K562 (cell line): ENCODE measurements around the gene KRTAP2-3. TPM values are rescaled to one million over a fixed set of nuclear protein-coding genes. Genes with fewer than 3 reads are reported as not detected.

Source experiments
- ATAC-seq: fragments of 200-7000 bp; cut with Tn5 transposase; 3 replicates; pipeline ENCODE4 v1.9.1; 2020; ENCODE audit warnings: moderate library complexity
- BruUV-seq: library from RNA; stranded (reverse); fragments of 400-500 nt; replicated peaks from 2 replicates; lab custom pipeline; 2021; lab: Mats Ljungman, UMichigan
- CTCF ChIA-PET: fragments of 300-600 bp; formaldehyde crosslinking; extraction: SDS; loops from one replicate; lab custom pipeline; 2021; ENCODE audit warnings: low intra/inter-chr PET ratio; lab: Yijun Ruan, JAX
- POLR2A ChIA-PET: fragments of 300-600, 350-650 bp; sonication (Branson Sonifier 250); formaldehyde crosslinking; extraction: SDS; loops from one replicate; lab custom pipeline; 2021; ENCODE audit warnings: antibody characterized with exemption, inconsistent platforms; lab: Yijun Ruan, JAX
- DNase-seq, 4 experiments: peaks; one replicate each; pipeline versions ENCODE4 v3.0.0 to v3.0.0-alpha.2; 2011 to 2018; ENCODE audit warnings: low spot score in 3 of 4, mixed read lengths in 3 of 4; ENCODE audit errors: extremely low read depth in 1 of 4
- FAIRE-seq: peaks from 2 replicates; lab custom pipeline; 2011; peaks lifted over from hg19 to GRCh38; lab: Jason Lieb, UNC
- H2AFZ ChIP-seq: 2 replicates; pipeline ENCODE4 v1.6.0; 2011; ENCODE audit warnings: low read depth, low read length, control low read depth, inconsistent platforms
- H3K27ac ChIP-seq: fragments of 200-600 bp; 3 replicates; pipeline ENCODE4 v1.8.0; 2011; ENCODE audit warnings: low read depth, mild to moderate bottlenecking, control low read depth, inconsistent platforms, low read length, moderate library complexity, mixed read lengths; ENCODE audit errors: extremely low read depth
- H3K27me3 ChIP-seq, 2 experiments: fragments of 300-600 bp in 1 of 2; 2 replicates in 1 of 2; 3 replicates in 1 of 2; pipeline versions ENCODE4 v1.6.0 to v1.8.0; 2011; ENCODE audit warnings: inconsistent platforms in 2 of 2, low read length in 2 of 2, mild to moderate bottlenecking in 1 of 2, mixed read lengths in 1 of 2, moderate library complexity in 1 of 2; ENCODE audit not compliant: control insufficient read depth in 2 of 2, insufficient read depth in 2 of 2
- H3K36me3 ChIP-seq: fragments of 300-600 bp; 3 replicates; pipeline ENCODE4 v1.8.0; 2011; ENCODE audit warnings: mild to moderate bottlenecking, low read length, inconsistent platforms; ENCODE audit not compliant: control insufficient read depth, insufficient read depth
- H3K4me1 ChIP-seq, 2 experiments: fragments of 200-600 bp in 1 of 2; replicated peaks in 1 of 2; 2 replicates in 1 of 2; 3 replicates in 1 of 2; pipeline versions ENCODE4 v1.5.1 to v1.8.0; 2011; ENCODE audit warnings: inconsistent platforms in 2 of 2, low read length in 2 of 2, mild to moderate bottlenecking in 1 of 2, mixed read lengths in 1 of 2, moderate library complexity in 1 of 2; ENCODE audit not compliant: control insufficient read depth in 2 of 2, insufficient read depth in 2 of 2
- H3K4me2 ChIP-seq: 2 replicates; pipeline ENCODE4 v1.6.1; 2011; ENCODE audit warnings: low read length, control low read depth, inconsistent platforms, mixed read lengths; ENCODE audit not compliant: insufficient read depth
- H3K4me3 ChIP-seq: fragments of 200-600 bp; sonication (generic), shearing (Covaris generic); 2 replicates; pipeline ENCODE4 v1.5.1; 2016; ENCODE audit warnings: control low read depth, inconsistent platforms
- H3K79me2 ChIP-seq: fragments of 200-600 bp; 3 replicates; pipeline ENCODE4 v1.8.0; 2011; ENCODE audit warnings: low read length, inconsistent platforms; ENCODE audit not compliant: control insufficient read depth, insufficient read depth
- H3K9ac ChIP-seq, 2 experiments: 2 replicates each; pipeline versions ENCODE4 v1.6.0 to v1.6.1; 2011; ENCODE audit warnings: low read depth in 2 of 2, low read length in 2 of 2, control low read depth in 1 of 2, inconsistent platforms in 1 of 2, mild to moderate bottlenecking in 1 of 2, mixed read lengths in 1 of 2; ENCODE audit not compliant: insufficient read depth in 1 of 2
- H3K9me1 ChIP-seq: one replicate; pipeline ENCODE4 v1.6.0; 2011; ENCODE audit warnings: inconsistent platforms, mild to moderate bottlenecking, low read length, moderate library complexity; ENCODE audit not compliant: control insufficient read depth, insufficient read depth
- H3K9me3 ChIP-seq: replicated peaks from 2 replicates; pipeline ENCODE4 v1.5.1; 2011; ENCODE audit warnings: low read depth, low read length, inconsistent platforms; ENCODE audit not compliant: control insufficient read depth, insufficient read depth
- H4K20me1 ChIP-seq: replicated peaks from 2 replicates; pipeline ENCODE4 v1.6.1; 2011; ENCODE audit warnings: low read length, inconsistent platforms, mixed read lengths; ENCODE audit not compliant: control insufficient read depth, insufficient read depth
- CBX8 ChIP-seq: fragments of 200-600 bp; sonication (generic); IDR thresholded peaks from 2 replicates; pipeline ENCODE4 v1.6.1; 2012; ENCODE audit warnings: borderline replicate concordance, mixed run types, low read depth, mild to moderate bottlenecking, moderate library complexity, mixed read lengths, low read length, control low read depth, inconsistent platforms; ENCODE audit not compliant: poor library complexity, severe bottlenecking; ENCODE audit errors: extremely low read depth
- CCAR2 ChIP-seq: fragments of 200-400 bp; formaldehyde crosslinking; IDR thresholded peaks from 2 replicates; pipeline ENCODE4 v1.6.1; 2017; ENCODE audit warnings: mild to moderate bottlenecking, low read depth, low read length
- HOXB6 ChIP-seq: fragments of 250-450 bp; sonication (Bioruptor Pico); IDR thresholded peaks from 2 replicates; pipeline ENCODE4 v1.5.1; 2022; ENCODE audit warnings: mild to moderate bottlenecking, borderline replicate concordance
- NBN ChIP-seq: fragments of 450-650 bp; IDR thresholded peaks from 2 replicates; pipeline ENCODE4 v1.6.1; 2016; ENCODE audit warnings: low read depth, mild to moderate bottlenecking
- STAG1 ChIP-seq: sonication (generic); formaldehyde crosslinking; IDR thresholded peaks from 2 replicates; pipeline ENCODE4 v1.5.0; 2020; ENCODE audit warnings: missing genetic modification reagents, borderline replicate concordance
- ZNF584 ChIP-seq: fragments of 200-800 bp; sonication (Bioruptor generic); IDR thresholded peaks from 2 replicates; pipeline ENCODE4 v1.6.1; 2016; ENCODE audit warnings: low read depth, mild to moderate bottlenecking, missing genetic modification characterization, missing compliant biosample characterization
- WGBS: fragments of 100-300 bp; shearing (Covaris generic); methylation state at CpG from one replicate; pipeline ENCODE4 v1.1.6; 2016; ENCODE audit warnings: low coverage, mixed read lengths; ENCODE audit not compliant: insufficient coverage; ENCODE audit errors: missing lambda C conversion rate; 5-methylcytosine and 5-hydroxymethylcytosine counted together
- in situ Hi-C: fragments of 300-500 bp; cut with MboI; formaldehyde crosslinking; loops from 4 replicates; pipeline ENCODE4 v1.15.0; 2018; ENCODE audit warnings: inconsistent platforms, mixed read lengths
- intact Hi-C: fragments of 100-400 bp; cut with micrococcal nuclease; formaldehyde crosslinking; loops from 2 replicates; pipeline ENCODE4 v1.14.2; 2022
- polyA plus RNA-seq, 8 experiments: library from polyadenylated mRNA; depleted of rRNA in 4 of 8; stranded (reverse) in 5 of 8; unstranded in 3 of 8; fragments of >200 nt; fragmentation: Nextera tagmentation in 2 of 8; fragmentation: Illumina TruSeq in 1 of 8; extraction: Ambion mirVana in 2 of 8; extraction: Trizol in 1 of 8; gene quantifications; 2 replicates each; pipeline versions ENCODE4 v1.2.1 to v1.2.3, GENCODE V29; 2011 to 2014; ENCODE audit warnings: inconsistent platforms in 1 of 8, missing spikeins in 1 of 8
- total RNA-seq, 7 experiments: library from RNA; depleted of rRNA in 6 of 7; stranded (reverse); fragments of >200 nt in 6 of 7; fragmentation: Illumina TruSeq in 2 of 7; extraction: Trizol in 2 of 7; gene quantifications; 2 replicates each; pipeline versions ENCODE4 v1.2.1 to v1.2.3, GENCODE V29; 2011 to 2021; ENCODE audit warnings: low replicate concordance in 1 of 7
- TF ChIP-seq, protein P1 (sequence below): fragments of 250-450 bp; sonication (Bioruptor Pico); IDR thresholded peaks from 2 replicates; pipeline ENCODE4 v1.9.0; 2021; ENCODE audit warnings: mild to moderate bottlenecking, inconsistent platforms
- TF ChIP-seq, protein P2 (sequence below): sonication (generic); formaldehyde crosslinking; IDR thresholded peaks from 2 replicates; pipeline ENCODE4 v1.8.1; 2022; ENCODE audit warnings: missing genetic modification reagents
- TF ChIP-seq, protein P3 (sequence below), 2 experiments: fragments of 250-450 bp in 1 of 2; fragments of 450-650 bp in 1 of 2; sonication (Bioruptor Pico) in 1 of 2; IDR thresholded peaks; 2 replicates each; pipeline versions ENCODE4 v1.6.1 to v1.8.0; 2016 to 2021; ENCODE audit warnings: mild to moderate bottlenecking in 2 of 2, moderate library complexity in 2 of 2, missing compliant biosample characterization in 1 of 2, missing genetic modification characterization in 1 of 2

KRTAP2-3 gene
- total and polyA plus RNA-seq, 9 of the 15 experiments (the other 6 are each of a cell fraction or from before 2014, with no cell fraction given), result not detected

GRCh38 chr17:41063449-41063848 is 3.5 kb upstream of the KRTAP2-3 start:
- H3K9ac ChIP-seq, result no peak overlapping the region
- BruUV-seq, result no TSS peak
- H3K79me2 ChIP-seq, result no peaks in the 10 kb centered on the region
- no peak overlapping the region for H2AFZ ChIP-seq
- FAIRE-seq, result no peak
- in situ Hi-C loops (no loop called here), intact Hi-C loops (no loop called here)
- H3K9me1 ChIP-seq, result no peaks in the 10 kb centered on the region
- 0% methylated on average over 4 of the region's 4 CpGs for WGBS
- CTCF ChIA-PET, result no interaction called here
- POLR2A ChIA-PET, result no interaction called here
- H3K4me2 ChIP-seq, result no peak overlapping the region
- H4K20me1 ChIP-seq, result no peaks in the 10 kb centered on the region; the same call in 1 of the 2 replicates
- DNase-seq, result no peak
- H3K27me3 ChIP-seq, result peaks cover 0 to 4% of the 10 kb centered on the region in 2 experiments; a peak in 2 of 5 replicates
- H3K27ac ChIP-seq, result no peak overlapping the region
- H3K9me3 ChIP-seq, result no peaks in the 10 kb centered on the region
- TF ChIP-seq, protein P1, sequence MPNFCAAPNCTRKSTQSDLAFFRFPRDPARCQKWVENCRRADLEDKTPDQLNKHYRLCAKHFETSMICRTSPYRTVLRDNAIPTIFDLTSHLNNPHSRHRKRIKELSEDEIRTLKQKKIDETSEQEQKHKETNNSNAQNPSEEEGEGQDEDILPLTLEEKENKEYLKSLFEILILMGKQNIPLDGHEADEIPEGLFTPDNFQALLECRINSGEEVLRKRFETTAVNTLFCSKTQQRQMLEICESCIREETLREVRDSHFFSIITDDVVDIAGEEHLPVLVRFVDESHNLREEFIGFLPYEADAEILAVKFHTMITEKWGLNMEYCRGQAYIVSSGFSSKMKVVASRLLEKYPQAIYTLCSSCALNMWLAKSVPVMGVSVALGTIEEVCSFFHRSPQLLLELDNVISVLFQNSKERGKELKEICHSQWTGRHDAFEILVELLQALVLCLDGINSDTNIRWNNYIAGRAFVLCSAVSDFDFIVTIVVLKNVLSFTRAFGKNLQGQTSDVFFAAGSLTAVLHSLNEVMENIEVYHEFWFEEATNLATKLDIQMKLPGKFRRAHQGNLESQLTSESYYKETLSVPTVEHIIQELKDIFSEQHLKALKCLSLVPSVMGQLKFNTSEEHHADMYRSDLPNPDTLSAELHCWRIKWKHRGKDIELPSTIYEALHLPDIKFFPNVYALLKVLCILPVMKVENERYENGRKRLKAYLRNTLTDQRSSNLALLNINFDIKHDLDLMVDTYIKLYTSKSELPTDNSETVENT (CRISPR knock-in tag), result no peak
- TF ChIP-seq ZNF584 (CRISPR knock-in tag), result no peak
- no peak overlapping the region for H3K4me3 ChIP-seq
- ATAC-seq, result no peak
- H3K36me3 ChIP-seq, result no peaks in the 10 kb centered on the region
- peaks cover 0 to 5% of the 10 kb centered on the region in 2 experiments; a peak in 2 of 5 replicates for H3K4me1 ChIP-seq

- Histone ChIP-seq H3K9ac (no peak overlapping the region), H4K20me1 (no peaks in the 10 kb centered on the region; the same call in 1 of the 2 replicates), H3K4me1 (peaks cover 0 to 5% of the 10 kb centered on the region in 2 experiments; a peak in 2 of 5 replicates), H3K4me3 (no peak overlapping the region), H3K9me1 (no peaks in the 10 kb centered on the region), H3K9me3 (no peaks in the 10 kb centered on the region), H3K79me2 (no peaks in the 10 kb centered on the region), H3K27ac (no peak overlapping the region), H3K4me2 (no peak overlapping the region), H3K27me3 (peaks cover 0 to 4% of the 10 kb centered on the region in 2 experiments; a peak in 3 of 5 replicates), H2AFZ (no peak overlapping the region), H3K36me3 (no peaks in the 10 kb centered on the region)
- intact Hi-C loops, result no loop called here
- in situ Hi-C loops, result no loop called here
- no peak for ATAC-seq
- ChIA-PET CTCF (no interaction called here), POLR2A (interaction anchor here (0.7 kb wide), 1 partner anchor 592 kb away, joined by 3 read pairs; no protein-coding TSS in a partner anchor)
- no peak for FAIRE-seq
- no TSS peak for BruUV-seq
- no peak for DNase-seq
- 0% methylated on average over 1 of the region's 1 CpG for WGBS
- no peak for TF ChIP-seq CCAR2
- TF ChIP-seq, protein P2, sequence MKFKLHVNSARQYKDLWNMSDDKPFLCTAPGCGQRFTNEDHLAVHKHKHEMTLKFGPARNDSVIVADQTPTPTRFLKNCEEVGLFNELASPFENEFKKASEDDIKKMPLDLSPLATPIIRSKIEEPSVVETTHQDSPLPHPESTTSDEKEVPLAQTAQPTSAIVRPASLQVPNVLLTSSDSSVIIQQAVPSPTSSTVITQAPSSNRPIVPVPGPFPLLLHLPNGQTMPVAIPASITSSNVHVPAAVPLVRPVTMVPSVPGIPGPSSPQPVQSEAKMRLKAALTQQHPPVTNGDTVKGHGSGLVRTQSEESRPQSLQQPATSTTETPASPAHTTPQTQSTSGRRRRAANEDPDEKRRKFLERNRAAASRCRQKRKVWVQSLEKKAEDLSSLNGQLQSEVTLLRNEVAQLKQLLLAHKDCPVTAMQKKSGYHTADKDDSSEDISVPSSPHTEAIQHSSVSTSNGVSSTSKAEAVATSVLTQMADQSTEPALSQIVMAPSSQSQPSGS (CRISPR knock-in tag), result no peak
- TF ChIP-seq NBN, result no peak
- no peak for TF ChIP-seq STAG1
- TF ChIP-seq HOXB6 (CRISPR knock-in tag), result no peak
- TF ChIP-seq CBX8, result no peak
- TF ChIP-seq, protein P3, sequence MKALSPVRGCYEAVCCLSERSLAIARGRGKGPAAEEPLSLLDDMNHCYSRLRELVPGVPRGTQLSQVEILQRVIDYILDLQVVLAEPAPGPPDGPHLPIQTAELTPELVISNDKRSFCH (CRISPR knock-in tag; IDR thresholded peaks at IDR 0.05), result no peak
- TF ChIP-seq, protein P3 (tag; IDR thresholded peaks at IDR 0.05), result no peak
Observed at GRCh38 chr17:41061964-41062363, 2.0 kb upstream of the KRTAP2-3 start.
